MM.1S (cell line): ENCODE measurements around the gene ARIH1.

ENCODE experiments used
- DNase-seq: peaks from one replicate; pipeline ENCODE4 v3.0.0-alpha.2; 2015
- H2AFZ ChIP-seq: fragments of 300-600 bp; sonication (generic); 2 replicates; pipeline ENCODE4 v1.6.0; 2016; ENCODE audit warnings: antibody characterized with exemption, low read length
- H3F3A ChIP-seq: fragments of 300-600 bp; sonication (generic); 2 replicates; pipeline ENCODE4 v1.6.1; 2016; ENCODE audit warnings: mild to moderate bottlenecking, antibody characterized with exemption, low read length, moderate library complexity, mixed read lengths; ENCODE audit not compliant: insufficient read depth
- H3K27ac ChIP-seq: fragments of 300-600 bp; sonication (generic); 2 replicates; pipeline ENCODE4 v1.5.1; 2016; ENCODE audit warnings: mild to moderate bottlenecking, low read length
- H3K27me3 ChIP-seq: fragments of 300-600 bp; sonication (generic); replicated peaks from 2 replicates; pipeline ENCODE4 v1.6.0; 2016; ENCODE audit warnings: low read length; ENCODE audit not compliant: insufficient read depth
- H3K36me3 ChIP-seq: fragments of 300-600 bp; sonication (generic); replicated peaks from 2 replicates; pipeline ENCODE4 v1.6.1; 2016; ENCODE audit warnings: mild to moderate bottlenecking, low read length, mixed read lengths; ENCODE audit not compliant: insufficient read depth
- H3K4me1 ChIP-seq: fragments of 300-600 bp; sonication (generic); 2 replicates; pipeline ENCODE4 v1.6.1; 2016; ENCODE audit warnings: low read length, mixed read lengths
- H3K4me2 ChIP-seq: fragments of 300-600 bp; sonication (generic); 2 replicates; pipeline ENCODE4 v1.6.0; 2016; ENCODE audit warnings: low read depth, low read length
- H3K4me3 ChIP-seq: fragments of 300-600 bp; sonication (generic); 2 replicates; pipeline ENCODE4 v1.5.1; 2016; ENCODE audit warnings: low read length, mixed read lengths
- H3K79me2 ChIP-seq: fragments of 300-600 bp; sonication (generic); 2 replicates; pipeline ENCODE4 v1.6.1; 2016; ENCODE audit warnings: mixed run types, low read length, mixed read lengths
- H3K9ac ChIP-seq: fragments of 300-600 bp; sonication (generic); 2 replicates; pipeline ENCODE4 v1.6.1; 2016; ENCODE audit warnings: low read length, mixed read lengths
- H3K9me2 ChIP-seq: fragments of 300-600 bp; sonication (generic); replicated peaks from 2 replicates; pipeline ENCODE4 v1.6.1; 2016; ENCODE audit warnings: mild to moderate bottlenecking, low read length, mixed read lengths; ENCODE audit not compliant: insufficient read depth
- H3K9me3 ChIP-seq: fragments of 300-600 bp; sonication (generic); replicated peaks from 2 replicates; pipeline ENCODE4 v1.6.1; 2016; ENCODE audit warnings: mild to moderate bottlenecking, low read length, mixed read lengths; ENCODE audit not compliant: insufficient read depth
- H4K20me1 ChIP-seq: fragments of 300-600 bp; sonication (generic); 2 replicates; pipeline ENCODE4 v1.6.1; 2016; ENCODE audit warnings: mild to moderate bottlenecking, low read length, moderate library complexity, mixed read lengths; ENCODE audit not compliant: insufficient read depth
- EZH2 ChIP-seq: fragments of 300-600 bp; sonication (generic); optimal IDR thresholded peaks from 2 replicates; pipeline ENCODE3; 2017; ENCODE audit warnings: low read depth, mild to moderate bottlenecking, antibody characterized with exemption, low read length, mixed read lengths
- EZH2phosphoT487 ChIP-seq: fragments of 300-600 bp; sonication (generic); IDR thresholded peaks from 2 replicates; pipeline ENCODE4 v1.6.1; 2018; ENCODE audit warnings: antibody characterized with exemption, low read length
- TF ChIP-seq, protein P1 (sequence below): fragments of 300-600 bp; sonication (generic); IDR thresholded peaks from 2 replicates; pipeline ENCODE4 v1.5.1; 2016; ENCODE audit warnings: antibody characterized with exemption, low read length, mixed read lengths

The ARIH1 gene

DNA sequence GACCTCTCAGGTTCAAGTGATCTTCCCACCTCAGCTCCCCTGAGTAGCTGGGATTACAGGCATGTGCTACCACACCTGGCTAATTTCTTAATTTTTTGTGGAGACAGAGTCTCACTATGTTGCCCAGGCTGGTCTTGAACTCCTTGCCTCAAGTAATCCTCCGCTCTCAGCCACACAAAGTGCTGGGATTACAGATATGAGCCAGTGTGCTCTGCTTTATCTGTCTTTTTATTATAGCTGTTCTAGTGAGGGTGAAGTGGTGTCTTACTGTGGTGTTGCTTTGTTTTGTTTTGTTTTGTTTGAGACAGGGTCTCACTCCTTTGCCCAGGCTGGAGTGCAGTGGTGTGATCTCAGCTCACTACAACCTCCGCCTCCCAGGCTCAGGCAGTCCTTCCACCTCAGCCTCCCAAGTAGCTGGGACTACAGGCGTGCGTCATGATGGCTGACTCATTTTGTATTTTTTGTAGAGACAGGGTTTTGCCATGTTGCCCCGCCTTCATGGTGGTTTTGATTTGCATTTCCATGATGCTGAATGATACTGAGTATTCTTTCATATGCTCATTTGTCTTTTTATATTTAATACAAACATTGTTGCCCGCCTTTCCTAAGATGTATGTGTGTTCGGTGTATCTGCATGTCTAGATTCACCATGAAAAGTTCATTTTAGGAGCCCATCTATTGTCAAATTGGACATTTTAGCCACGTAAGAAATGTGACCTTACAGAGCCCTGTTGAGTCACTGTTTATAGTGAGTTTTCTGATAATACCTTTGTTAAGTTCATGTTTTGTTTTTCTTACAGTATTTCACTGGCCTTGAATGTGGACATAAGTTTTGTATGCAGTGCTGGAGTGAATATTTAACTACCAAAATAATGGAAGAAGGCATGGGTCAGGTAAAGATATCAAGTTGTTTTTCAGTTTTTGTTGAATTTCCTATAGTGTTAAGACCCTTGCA is 80.6 kb downstream of the ARIH1 start:
- peaks cover 55% of the 10 kb centered on the region for H3K79me2 ChIP-seq
- H4K20me1 ChIP-seq: no peaks in the 10 kb centered on the region; the same call in 1 of the 2 replicates
- H3K27me3 ChIP-seq: no peaks in the 10 kb centered on the region
- H3K9ac ChIP-seq: no peak overlapping the region
- no peaks in the 10 kb centered on the region for H3K9me3 ChIP-seq
- no peaks in the 10 kb centered on the region for H3K4me1 ChIP-seq
- no peak overlapping the region for H3K4me2 ChIP-seq
- no peaks in the 10 kb centered on the region for H3K9me2 ChIP-seq
- no peak for TF ChIP-seq EZH2
- TF ChIP-seq, protein P1, sequence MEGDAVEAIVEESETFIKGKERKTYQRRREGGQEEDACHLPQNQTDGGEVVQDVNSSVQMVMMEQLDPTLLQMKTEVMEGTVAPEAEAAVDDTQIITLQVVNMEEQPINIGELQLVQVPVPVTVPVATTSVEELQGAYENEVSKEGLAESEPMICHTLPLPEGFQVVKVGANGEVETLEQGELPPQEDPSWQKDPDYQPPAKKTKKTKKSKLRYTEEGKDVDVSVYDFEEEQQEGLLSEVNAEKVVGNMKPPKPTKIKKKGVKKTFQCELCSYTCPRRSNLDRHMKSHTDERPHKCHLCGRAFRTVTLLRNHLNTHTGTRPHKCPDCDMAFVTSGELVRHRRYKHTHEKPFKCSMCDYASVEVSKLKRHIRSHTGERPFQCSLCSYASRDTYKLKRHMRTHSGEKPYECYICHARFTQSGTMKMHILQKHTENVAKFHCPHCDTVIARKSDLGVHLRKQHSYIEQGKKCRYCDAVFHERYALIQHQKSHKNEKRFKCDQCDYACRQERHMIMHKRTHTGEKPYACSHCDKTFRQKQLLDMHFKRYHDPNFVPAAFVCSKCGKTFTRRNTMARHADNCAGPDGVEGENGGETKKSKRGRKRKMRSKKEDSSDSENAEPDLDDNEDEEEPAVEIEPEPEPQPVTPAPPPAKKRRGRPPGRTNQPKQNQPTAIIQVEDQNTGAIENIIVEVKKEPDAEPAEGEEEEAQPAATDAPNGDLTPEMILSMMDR: no peak
- no peak for TF ChIP-seq EZH2phosphoT487
- no peak for DNase-seq
- no peak overlapping the region for H3K4me3 ChIP-seq
- H2AFZ ChIP-seq: no peak overlapping the region
- no peaks in the 10 kb centered on the region for H3F3A ChIP-seq
- no peak overlapping the region for H3K27ac ChIP-seq
- H3K36me3 ChIP-seq: no peaks in the 10 kb centered on the region

DNA sequence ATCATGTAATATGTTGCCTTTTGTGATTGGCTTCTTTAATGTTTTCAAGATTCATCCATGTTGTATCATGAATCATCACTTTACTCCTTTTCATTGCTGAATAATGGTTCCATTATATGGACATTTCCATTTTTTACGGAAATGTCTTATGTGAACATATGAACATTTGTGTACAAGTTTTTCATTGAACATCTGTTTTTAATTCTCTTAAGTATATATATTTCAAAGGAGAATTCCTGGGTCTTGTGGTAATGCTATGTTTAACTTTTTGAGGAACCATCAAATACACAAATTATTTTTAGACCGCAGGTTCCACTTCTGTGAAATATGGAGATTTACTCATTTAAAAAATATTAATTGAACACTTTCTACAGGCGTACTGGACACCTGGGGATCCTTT is 85.7 kb downstream of the ARIH1 start:
- Histone ChIP-seq H3K27ac (no peak overlapping the region), H3K27me3 (no peaks in the 10 kb centered on the region), H3K79me2 (peaks cover 53% of the 10 kb centered on the region), H3F3A (peaks cover 11% of the 10 kb centered on the region), H3K4me2 (no peak overlapping the region), H2AFZ (no peak overlapping the region), H3K36me3 (peaks cover 4% of the 10 kb centered on the region; the same call in 1 of the 2 replicates), H3K9me3 (no peaks in the 10 kb centered on the region), H4K20me1 (no peaks in the 10 kb centered on the region; the same call in 1 of the 2 replicates), H3K4me3 (no peak overlapping the region), H3K9ac (no peak overlapping the region), H3K9me2 (no peaks in the 10 kb centered on the region), H3K4me1 (peaks cover 21% of the 10 kb centered on the region)
- no peak for DNase-seq
- TF ChIP-seq EZH2phosphoT487 (no peak), EZH2 (no peak)
- TF ChIP-seq, protein P1: no peak

DNA sequence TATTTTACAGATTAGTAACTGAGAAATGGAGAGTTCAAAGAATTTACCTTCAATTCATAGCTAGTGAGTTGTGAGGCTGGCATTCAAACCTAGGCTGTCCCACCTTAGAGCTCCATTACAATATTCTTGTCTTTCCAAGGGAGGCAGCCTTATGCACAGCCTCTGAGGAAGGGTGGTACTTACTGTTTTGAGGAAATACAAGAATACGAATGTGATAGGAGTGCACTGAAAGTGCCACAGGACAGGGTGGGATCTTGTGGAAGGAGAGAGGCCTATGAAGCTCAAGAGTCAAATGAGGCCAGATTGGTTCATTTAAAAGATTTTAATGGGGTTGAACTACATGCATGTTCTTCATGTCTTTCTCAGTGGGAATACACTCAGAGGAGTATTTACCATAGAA is 86.3 kb downstream of the ARIH1 start:
- H3K9me3 ChIP-seq: no peaks in the 10 kb centered on the region
- H3K4me1 ChIP-seq: peaks cover 21% of the 10 kb centered on the region
- H3K9ac ChIP-seq: no peak overlapping the region
- H3K27me3 ChIP-seq: no peaks in the 10 kb centered on the region
- peaks cover 55% of the 10 kb centered on the region for H3K79me2 ChIP-seq
- peaks cover 11% of the 10 kb centered on the region for H3F3A ChIP-seq
- no peak for DNase-seq
- H3K27ac ChIP-seq: no peak overlapping the region
- TF ChIP-seq EZH2phosphoT487 (no peak), EZH2 (no peak)
- TF ChIP-seq, protein P1: no peak
- H2AFZ ChIP-seq: no peak overlapping the region
- no peak overlapping the region for H3K4me3 ChIP-seq
- no peaks in the 10 kb centered on the region for H3K9me2 ChIP-seq
- no peaks in the 10 kb centered on the region; the same call in 1 of the 2 replicates for H4K20me1 ChIP-seq
- peaks cover 4% of the 10 kb centered on the region; the same call in 1 of the 2 replicates for H3K36me3 ChIP-seq
- no peak overlapping the region for H3K4me2 ChIP-seq
